ENCODE measurements around the gene ALG11.
"Not testable (repeated sequence)": the region's sequence is repeated elsewhere in the genome, so short reads cannot be mapped to it uniquely, and the experiment has no call there.

ALG11 gene

GRCh38 chr13:52030401-52030800 is 18.2 kb downstream of the ALG11 start:
- not testable (repeated sequence) for DNase-seq

DNA sequence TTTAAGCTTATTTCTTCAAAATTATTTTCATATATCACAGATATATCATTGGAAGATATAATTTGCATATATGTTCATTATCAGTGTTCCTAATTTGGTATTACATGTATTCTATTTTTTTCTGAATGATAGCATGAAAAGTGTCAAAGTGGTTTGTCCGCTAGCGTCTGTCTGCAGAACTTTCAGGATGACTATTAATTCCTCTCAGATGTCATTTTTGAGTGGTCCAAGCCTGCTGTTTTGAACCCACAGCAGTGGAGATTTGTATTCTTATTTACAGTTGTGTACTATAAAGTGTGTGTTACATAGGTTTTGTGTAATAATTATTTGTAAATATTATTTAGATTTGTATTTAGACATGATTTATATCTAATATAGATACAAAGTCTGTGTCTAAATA is 20.8 kb downstream of the ALG11 start:
- no peak for DNase-seq

DNA sequence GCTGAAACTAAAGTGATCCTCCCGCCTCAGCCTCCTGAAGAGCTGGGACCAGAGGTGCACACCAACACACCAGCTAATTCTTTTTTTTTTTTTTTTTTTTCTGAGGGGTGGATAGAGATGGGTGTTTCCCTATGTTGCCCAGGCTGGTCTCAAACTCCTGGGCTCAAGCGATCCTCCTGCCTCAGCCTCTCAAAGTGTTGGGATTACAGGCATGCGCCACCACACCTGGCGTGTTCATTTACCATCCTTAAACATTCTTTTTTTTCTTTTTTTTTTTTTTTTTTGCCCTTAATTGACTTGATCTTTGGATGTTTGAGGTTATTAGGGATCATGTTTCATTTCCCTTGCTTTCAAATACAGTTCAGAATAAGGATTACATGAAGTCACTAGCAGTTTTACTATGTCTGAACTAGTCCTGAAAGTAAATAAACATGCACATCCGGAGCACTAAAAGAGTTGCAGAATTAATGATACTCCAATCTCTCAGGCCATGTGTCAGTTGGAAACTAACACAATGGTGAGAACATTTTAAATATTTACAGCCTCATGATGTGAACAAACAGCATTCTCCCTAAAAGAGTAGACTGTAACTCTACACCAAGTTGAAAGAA is 22.5 kb downstream of the ALG11 start:
- DNase-seq: no peak

GRCh38 chr13:52036037-52036436 is 23.8 kb downstream of the ALG11 start:
- no peak for DNase-seq

DNA sequence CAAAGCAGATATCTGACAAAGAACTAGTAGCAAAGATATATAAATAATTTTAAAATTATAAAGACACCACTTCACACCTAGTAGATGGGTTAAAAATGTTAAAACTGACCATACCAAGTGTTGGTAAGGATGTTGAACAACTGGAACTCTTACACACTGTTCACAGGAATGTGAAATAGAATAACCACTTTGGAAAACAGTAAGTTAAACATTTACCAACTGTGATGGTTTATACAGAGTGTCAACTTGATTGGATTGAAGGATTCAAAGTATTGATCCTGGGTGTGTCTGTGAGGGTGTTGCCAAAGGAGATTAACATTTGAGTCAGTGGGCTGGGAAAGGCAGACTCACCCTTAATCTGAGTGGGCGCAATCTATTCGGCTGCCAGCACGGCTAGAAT is 31.5 kb downstream of the ALG11 start:
- DNase-seq: no peak

- no peak for DNase-seq
These were observed 35.3 kb downstream of the ALG11 start for GRCh38 chr13:52047463-52047862.

GRCh38 chr13:52048516-52048915 is 36.3 kb downstream of the ALG11 start:
- DNase-seq: no peak

GRCh38 chr13:52051400-52051799 is 39.2 kb downstream of the ALG11 start:
- DNase-seq: no peak

- DNase-seq: no peak
These were observed 41.3 kb downstream of the ALG11 start for GRCh38 chr13:52053460-52053859.

- DNase-seq: not testable (repeated sequence)
These were observed 48.9 kb downstream of the ALG11 start for GRCh38 chr13:52061064-52061463.

- no peak for DNase-seq
These were observed 49.4 kb downstream of the ALG11 start for GRCh38 chr13:52061587-52061986.

DNA sequence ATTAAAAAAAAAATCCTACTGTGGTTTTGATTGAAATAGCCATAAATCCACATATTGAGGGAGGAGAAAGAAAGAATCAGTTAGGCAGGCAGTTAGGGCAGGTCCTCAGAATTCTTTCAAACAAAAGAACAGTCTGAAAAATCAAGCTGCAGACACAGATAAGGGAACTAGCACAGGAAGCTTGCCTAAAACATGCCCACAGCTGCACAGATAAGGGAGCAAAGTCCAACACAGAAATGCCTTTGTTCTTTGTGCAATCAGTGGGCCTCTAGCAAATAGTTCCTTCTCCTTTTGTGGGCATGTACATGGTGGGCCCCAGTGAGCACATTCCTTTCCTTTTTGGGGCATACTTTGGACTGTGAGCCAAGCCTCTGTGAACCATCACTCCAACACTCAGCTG is 55.0 kb downstream of the ALG11 start:
- DNase-seq: no peak

DNA sequence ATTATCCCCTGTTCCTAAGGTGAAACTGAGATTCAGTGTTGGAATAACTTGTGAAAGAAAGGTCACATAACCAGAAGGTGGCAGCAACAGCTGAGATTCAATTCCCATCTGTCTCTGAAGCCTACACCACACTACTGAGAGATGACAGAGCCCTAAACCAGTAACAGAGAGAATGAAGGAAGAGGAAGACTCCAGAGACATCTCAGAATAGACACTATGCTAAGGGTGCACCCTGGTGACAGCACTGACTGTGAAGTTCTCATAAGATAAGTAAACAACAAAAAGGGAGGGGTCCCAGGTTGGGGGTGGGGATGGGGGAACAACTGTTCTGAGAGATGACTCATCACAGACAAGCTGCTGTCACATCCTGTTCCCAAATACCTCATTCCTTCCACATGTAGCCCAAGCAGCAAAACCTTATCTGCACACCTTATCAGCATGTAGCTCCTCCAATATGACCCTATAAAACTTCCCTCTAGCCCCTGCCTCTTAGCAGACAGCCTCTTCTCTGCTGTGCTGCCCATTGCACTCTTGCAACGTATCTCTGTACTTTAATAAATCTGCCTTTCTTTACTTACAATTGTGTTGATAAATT is 58.8 kb downstream of the ALG11 start:
- DNase-seq: no peak
